ENCODE measurements around the gene ALDH5A1. TPM values are rescaled to one million over a fixed set of nuclear protein-coding genes. Genes with fewer than 3 reads are reported as not detected.

The ALDH5A1 gene
- total RNA-seq, 2 donors from 2014 or later: 4.6 to 6.2 TPM

DNA sequence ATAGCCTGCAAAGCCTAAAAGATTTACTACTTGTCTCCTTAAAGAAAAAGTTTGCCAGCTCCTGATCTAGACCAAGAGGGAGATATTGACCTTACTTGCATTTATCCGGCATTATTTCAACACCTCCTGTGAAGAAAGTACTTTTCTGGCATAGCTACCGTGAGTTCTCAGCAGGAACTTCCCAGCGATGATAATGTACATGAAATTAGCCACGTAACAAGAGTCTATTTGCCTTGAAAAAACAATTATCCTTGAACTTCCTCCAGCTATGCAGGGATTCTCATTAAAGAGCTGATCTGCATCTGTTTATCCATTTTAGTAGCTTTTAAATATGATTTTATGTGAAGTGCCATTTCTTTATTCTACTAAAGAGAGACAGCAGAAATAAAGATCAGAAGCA, 41.7 kb downstream of the ALDH5A1 start:
- no peak overlapping the region for H3K4me3 ChIP-seq
- DNase-seq (ENCODE audit: low spot score): no peak
- no peak overlapping the region for H3K27ac ChIP-seq
- ATAC-seq (ENCODE audit: insufficient number of reproducible peaks, low FRiP score, low read depth): no peak
- TF ChIP-seq CTCF (IDR thresholded peaks at IDR 0.05): no peak
- H3K9me3 ChIP-seq: no peaks in the 10 kb centered on the region
- no peaks in the 10 kb centered on the region for H3K27me3 ChIP-seq (replicated peaks; ENCODE audit: insufficient read depth)
- peaks cover 18% of the 10 kb centered on the region for H3K36me3 ChIP-seq
- no peaks in the 10 kb centered on the region for H3K4me1 ChIP-seq (ENCODE audit: control insufficient read depth in 1 of 2, low read depth in 2 of 2)

DNA sequence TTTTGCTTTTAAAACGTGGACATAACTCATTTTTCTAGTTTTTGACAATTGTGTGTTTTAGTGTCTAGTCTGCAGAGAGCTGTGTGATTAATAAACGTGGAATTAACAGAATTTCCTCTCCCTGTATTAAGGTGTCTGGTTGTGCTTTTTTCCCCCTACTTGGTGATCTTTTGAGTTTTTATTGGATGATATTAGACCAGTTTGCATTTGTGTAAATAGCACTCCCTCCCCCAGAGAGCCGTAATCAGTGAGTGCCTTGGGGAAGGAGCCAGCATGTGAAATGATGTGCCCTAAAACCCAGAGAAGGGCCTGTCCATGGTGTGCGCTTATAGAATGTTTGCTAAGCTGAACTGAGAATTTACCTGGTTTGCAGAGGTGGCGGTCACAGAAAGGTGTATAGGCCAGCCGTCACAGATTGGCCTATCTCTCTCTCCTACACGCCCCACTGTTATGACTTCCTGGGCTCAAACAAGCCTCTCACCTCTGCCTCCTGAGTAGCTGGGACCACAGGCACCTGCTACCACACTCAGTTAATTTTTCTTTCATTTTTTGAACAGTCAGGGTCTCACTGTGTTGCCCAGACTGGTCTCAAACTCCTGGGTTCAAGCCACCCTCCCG, 42.4 kb downstream of the ALDH5A1 start:
- H3K36me3 ChIP-seq: peaks cover 18% of the 10 kb centered on the region

DNA sequence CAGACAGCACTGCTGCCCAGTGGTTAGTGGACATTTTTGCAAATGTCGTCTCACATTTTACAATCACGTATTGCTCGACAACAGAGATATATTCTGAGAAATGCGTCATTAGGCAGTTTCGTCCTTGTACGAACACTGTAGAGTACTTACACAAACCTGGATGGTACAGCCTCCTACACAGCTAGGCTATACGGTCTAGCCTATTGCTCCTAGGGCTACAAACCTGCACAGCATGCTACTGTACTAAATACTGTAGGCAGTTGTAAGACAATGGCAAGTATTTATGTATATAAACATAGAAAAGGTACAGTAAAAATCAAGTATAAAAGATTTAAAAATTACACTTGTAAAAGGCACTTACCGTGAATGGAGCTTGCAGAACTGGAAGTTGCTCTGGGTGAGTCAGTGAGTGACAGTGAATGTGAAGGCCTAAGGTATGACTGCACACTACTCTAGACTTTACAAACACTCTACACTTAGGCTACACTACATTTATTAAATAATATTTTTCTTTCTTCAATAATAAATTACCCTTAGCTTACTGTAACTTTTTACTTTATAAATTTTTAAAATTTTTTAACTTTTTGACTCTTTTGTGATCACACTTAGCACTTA, 43.1 kb downstream of the ALDH5A1 start:
- Histone ChIP-seq H3K4me3 (no peak overlapping the region), H3K27me3 (replicated peaks; ENCODE audit: insufficient read depth) (no peaks in the 10 kb centered on the region), H3K9me3 (no peaks in the 10 kb centered on the region), H3K27ac (no peak overlapping the region), H3K4me1 (ENCODE audit: control insufficient read depth in 1 of 2, low read depth in 2 of 2) (no peaks in the 10 kb centered on the region), H3K36me3 (peaks cover 16% of the 10 kb centered on the region)
- DNase-seq (ENCODE audit: low spot score): no peak
- no peak for ATAC-seq (ENCODE audit: insufficient number of reproducible peaks, low FRiP score, low read depth)
- no peak for TF ChIP-seq CTCF (IDR thresholded peaks at IDR 0.05)

More for the DNA sequence above, 42.4 kb downstream of the ALDH5A1 start:
- H3K9me3 ChIP-seq: no peaks in the 10 kb centered on the region
- DNase-seq (ENCODE audit: low spot score): no peak
- no peak for ATAC-seq (ENCODE audit: insufficient number of reproducible peaks, low FRiP score, low read depth)
- no peak for TF ChIP-seq CTCF (IDR thresholded peaks at IDR 0.05)
- H3K27ac ChIP-seq: no peak overlapping the region
- no peaks in the 10 kb centered on the region for H3K4me1 ChIP-seq (ENCODE audit: control insufficient read depth in 1 of 2, low read depth in 2 of 2)
- H3K4me3 ChIP-seq: no peak overlapping the region
- H3K27me3 ChIP-seq (replicated peaks; ENCODE audit: insufficient read depth): no peaks in the 10 kb centered on the region

DNA sequence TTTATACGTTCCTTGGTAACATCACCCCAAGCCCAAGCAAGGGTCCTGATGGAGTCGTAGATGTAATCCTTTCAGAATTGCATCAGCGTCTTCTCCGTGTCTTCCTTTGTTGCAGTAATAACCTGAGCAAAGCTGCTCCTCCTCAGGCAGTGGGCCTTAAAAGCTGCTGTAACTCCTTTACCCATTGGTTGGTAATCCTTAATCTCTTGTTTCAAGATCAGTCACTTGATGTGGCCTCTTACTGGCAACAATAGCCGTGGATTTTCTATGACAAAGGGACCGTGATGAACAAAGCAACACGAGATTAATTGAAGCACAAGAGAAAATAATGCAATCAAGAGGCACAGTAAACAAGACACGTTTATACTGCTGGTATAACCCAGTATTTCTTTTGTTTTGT, 44.6 kb downstream of the ALDH5A1 start:
- TF ChIP-seq CTCF (IDR thresholded peaks at IDR 0.05): no peak
- Histone ChIP-seq H3K9me3 (no peaks in the 10 kb centered on the region), H3K4me3 (no peak overlapping the region), H3K27me3 (replicated peaks; ENCODE audit: insufficient read depth) (no peaks in the 10 kb centered on the region), H3K27ac (no peak overlapping the region), H3K36me3 (peaks cover 9% of the 10 kb centered on the region), H3K4me1 (ENCODE audit: control insufficient read depth in 1 of 2, low read depth in 2 of 2) (no peaks in the 10 kb centered on the region)
- DNase-seq (ENCODE audit: low spot score) (no peak), ATAC-seq (ENCODE audit: insufficient number of reproducible peaks, low FRiP score, low read depth) (no peak)

DNA sequence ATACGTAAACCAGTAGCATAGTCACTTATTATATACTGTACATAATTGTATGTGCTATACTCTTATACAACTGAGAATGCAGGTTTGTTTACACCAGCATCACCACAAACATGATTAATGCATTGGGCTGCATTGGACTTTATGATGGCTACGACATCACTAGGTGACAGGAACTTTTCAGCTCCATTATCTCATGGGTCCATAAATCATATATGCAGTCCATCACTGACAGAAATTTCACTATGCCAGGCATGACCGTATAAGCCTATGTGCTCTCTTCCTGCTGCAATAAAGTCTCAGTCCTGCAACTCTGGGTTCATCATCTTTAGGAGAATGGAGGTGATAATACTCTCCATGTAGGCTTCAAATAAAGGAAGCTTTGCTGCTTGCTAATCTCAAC, 45.4 kb downstream of the ALDH5A1 start:
- no peak overlapping the region for H3K27ac ChIP-seq
- H3K4me1 ChIP-seq (ENCODE audit: control insufficient read depth in 1 of 2, low read depth in 2 of 2): no peaks in the 10 kb centered on the region
- DNase-seq (ENCODE audit: low spot score): no peak
- no peak overlapping the region for H3K4me3 ChIP-seq
- no peak for TF ChIP-seq CTCF (IDR thresholded peaks at IDR 0.05)
- H3K36me3 ChIP-seq: peaks cover 5% of the 10 kb centered on the region
- no peaks in the 10 kb centered on the region for H3K27me3 ChIP-seq (replicated peaks; ENCODE audit: insufficient read depth)
- no peak for ATAC-seq (ENCODE audit: insufficient number of reproducible peaks, low FRiP score, low read depth)
- no peaks in the 10 kb centered on the region for H3K9me3 ChIP-seq

All from thoracic aorta (tissue), 2 donors.